Hematopoietic multipotent progenitor cell treated with erythropoietin and hydrocortisone succinate and interleukin-3 and kit ligand, for 4 days (in vitro differentiated cells): ENCODE data around the gene CSF2.
A peak's percentile ranks its signal among the peaks of the same experiment; 100 is the strongest.

Experiments
- DNase-seq: peaks from one replicate; pipeline ENCODE4 v3.0.0-alpha.2; 2015

CSF2 gene

DNA sequence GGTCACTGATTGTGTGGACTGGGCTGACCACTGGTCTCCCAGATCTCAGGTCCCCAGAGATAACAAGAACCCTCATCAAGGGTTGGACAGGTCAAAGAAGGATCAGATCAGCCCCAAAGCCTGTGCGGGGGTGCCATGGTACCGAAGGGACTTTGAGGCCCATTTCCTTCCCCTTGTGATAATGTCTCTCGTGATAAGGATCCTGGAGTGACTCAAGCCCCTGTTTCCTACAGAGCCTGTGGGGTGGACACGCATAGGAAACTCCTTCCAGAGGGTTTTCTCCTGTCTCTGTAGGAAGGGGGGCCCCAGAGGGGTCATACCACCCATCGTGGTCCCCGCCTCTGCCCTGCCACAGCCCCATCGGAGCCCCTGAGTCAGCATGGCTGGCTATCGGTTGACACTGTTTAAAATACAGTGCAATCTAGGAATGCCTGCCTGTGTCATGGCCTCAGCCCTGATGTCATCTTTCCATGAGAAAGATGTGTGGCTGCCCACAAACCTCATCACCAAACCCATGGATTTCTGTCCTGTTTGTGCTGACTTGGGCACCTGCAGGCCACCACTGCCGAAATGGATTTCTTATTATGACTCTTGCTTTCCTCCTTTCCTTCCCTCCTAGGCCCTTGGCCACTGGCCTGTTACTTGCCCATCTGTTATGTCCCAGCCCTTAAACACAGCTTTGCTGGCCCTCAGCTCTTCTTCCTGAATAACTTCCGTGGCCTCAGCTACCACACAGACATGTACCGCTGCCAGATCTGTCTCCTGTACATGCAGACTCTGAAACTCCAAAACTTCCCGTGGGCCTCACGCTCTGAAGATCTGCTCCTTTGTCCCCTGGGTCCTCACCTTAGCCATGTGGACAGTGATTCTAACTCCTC is 2.9 kb upstream of the CSF2 start:
- DNase-seq: peak; percentile 59

GRCh38 chr5:132071338-132071707 is 2.3 kb upstream of the CSF2 start:
- no peak for DNase-seq

DNA sequence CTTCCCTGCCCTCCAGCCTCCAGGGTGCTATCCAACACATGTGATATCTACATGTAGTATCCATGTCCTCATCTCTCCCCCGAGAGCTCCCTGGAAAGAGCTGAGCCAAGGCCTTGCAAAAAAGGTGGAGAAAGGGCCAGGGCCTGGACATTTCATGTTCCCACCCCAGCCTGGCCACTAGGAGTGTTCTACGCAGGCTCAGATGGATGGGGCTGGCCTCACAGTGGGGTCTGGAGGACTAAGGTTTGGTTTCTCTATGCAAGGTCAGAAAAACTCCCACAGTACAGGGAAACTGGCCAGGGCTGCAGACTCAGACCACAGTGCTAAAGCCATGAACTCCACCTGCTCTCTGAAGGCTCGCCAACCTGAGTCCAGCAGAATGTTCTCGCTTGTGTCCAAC is 1.5 kb upstream of the CSF2 start:
- no peak for DNase-seq

DNA sequence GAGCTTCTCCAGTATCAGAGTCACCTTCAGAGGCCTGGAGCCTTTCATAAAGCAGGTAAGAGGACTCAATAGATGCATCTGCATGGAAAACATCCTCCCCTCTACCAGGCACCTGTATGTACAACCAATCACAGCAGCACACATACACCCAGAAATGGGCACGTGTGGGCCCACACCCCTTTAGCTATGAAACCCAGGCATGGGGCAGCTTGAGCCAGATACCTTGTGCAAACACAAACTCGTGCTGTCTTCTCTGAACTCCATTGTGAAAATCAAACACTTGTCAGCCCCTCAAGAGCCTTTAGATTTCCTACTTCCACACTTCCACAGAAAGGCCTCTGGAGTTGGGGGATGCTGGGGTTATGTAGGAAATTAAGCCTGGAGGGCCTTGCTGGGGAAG is 1.1 kb upstream of the CSF2 start:
- no peak for DNase-seq

DNA sequence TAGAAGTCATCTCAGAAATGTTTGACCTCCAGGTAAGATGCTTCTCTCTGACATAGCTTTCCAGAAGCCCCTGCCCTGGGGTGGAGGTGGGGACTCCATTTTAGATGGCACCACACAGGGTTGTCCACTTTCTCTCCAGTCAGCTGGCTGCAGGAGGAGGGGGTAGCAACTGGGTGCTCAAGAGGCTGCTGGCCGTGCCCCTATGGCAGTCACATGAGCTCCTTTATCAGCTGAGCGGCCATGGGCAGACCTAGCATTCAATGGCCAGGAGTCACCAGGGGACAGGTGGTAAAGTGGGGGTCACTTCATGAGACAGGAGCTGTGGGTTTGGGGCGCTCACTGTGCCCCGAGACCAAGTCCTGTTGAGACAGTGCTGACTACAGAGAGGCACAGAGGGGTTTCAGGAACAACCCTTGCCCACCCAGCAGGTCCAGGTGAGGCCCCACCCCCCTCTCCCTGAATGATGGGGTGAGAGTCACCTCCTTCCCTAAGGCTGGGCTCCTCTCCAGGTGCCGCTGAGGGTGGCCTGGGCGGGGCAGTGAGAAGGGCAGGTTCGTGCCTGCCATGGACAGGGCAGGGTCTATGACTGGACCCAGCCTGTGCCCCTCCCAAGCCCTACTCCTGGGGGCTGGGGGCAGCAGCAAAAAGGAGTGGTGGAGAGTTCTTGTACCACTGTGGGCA is 642 bp downstream of the CSF2 start:
- DNase-seq: no peak

- no peak for DNase-seq
Measured at GRCh38 chr5:132074772-132075718, 1.5 kb downstream of the CSF2 start.

DNA sequence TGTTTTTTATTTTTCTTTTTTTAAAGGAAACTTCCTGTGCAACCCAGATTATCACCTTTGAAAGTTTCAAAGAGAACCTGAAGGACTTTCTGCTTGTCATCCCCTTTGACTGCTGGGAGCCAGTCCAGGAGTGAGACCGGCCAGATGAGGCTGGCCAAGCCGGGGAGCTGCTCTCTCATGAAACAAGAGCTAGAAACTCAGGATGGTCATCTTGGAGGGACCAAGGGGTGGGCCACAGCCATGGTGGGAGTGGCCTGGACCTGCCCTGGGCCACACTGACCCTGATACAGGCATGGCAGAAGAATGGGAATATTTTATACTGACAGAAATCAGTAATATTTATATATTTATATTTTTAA is 2.1 kb downstream of the CSF2 start:
- DNase-seq: no peak

- DNase-seq: no peak
Measured at GRCh38 chr5:132076202-132076830, 2.7 kb downstream of the CSF2 start.

DNA sequence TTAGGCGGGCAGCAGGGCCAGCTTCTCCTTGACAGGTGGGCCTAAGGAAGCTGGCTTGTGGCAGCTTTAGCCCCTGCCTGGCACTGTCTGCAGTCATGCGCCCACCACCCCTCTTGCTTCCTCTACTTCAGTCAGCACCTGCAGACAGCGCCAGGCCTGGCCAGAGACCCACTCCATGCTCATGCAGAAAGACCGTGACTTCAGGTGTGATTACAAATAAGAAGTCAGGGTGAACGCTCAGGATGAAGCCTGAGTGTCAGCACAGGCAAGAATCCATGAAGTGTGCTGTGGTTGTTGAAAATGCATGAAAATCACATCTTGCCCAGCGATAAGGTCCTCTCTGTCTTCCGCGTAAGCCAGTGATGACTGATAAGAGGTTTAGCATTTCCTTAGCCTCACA is 3.4 kb downstream of the CSF2 start:
- DNase-seq: no peak

DNA sequence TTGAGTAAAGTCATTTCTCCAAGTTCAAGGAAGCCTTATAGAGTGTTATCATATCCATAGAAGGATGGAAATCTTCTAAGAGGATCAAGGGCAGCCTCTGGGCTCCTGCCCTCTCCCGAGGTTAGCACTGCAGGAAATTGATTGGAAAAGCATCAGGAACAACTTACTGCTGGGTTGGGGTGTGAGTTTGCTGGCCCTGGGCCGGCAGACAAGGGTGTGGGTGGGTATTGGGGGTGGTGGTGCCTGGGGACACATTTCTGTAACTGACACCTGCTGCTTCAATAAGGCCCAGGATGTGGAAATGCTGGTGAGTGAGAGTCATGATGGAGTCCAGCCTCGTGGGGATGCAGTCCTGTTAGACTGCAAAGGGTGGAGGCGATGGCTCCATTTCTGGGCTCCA is 5.5 kb downstream of the CSF2 start:
- no peak for DNase-seq

- DNase-seq: no peak
Measured at GRCh38 chr5:132079619-132080018, 6.0 kb downstream of the CSF2 start.

- DNase-seq: no peak
Measured at GRCh38 chr5:132080595-132080994, 7.0 kb downstream of the CSF2 start.

- DNase-seq: no peak
Measured at GRCh38 chr5:132081458-132081857, 7.9 kb downstream of the CSF2 start.

DNA sequence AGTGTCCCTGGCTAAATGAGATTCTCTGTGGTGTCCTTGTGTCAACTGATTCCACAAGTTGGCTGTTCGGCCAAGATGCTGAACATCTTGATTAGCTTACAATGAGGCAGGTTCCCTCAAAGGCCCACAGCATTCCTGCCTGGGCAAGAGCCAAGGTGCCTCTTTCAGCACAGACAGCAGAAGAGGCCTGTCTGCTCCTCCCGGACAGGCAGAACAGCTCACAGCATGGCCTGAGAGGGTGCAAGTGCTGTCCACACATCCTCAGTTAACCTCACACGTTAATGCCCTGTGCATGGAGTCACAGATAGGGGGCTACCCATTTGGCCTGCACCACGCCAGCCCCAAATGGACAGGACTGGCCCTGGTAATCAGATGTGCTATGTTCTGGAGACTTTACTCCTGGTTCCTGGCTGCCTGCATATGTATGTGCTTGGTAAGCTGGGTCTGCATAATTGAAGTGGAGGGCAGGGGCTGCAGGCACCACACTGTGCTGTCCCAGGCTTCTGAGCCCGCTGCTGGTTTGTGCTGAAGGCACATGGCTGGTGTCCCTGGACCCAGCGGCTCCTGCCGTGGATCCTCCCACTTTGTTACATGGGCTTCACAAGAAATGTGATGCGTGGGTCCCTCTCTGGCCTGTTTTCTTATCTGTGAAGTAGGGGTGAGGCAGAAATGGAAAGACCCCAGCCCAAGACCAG is 8.9 kb downstream of the CSF2 start:
- DNase-seq: no peak

GRCh38 chr5:132083071-132083678 is 9.6 kb downstream of the CSF2 start:
- no peak for DNase-seq

DNA sequence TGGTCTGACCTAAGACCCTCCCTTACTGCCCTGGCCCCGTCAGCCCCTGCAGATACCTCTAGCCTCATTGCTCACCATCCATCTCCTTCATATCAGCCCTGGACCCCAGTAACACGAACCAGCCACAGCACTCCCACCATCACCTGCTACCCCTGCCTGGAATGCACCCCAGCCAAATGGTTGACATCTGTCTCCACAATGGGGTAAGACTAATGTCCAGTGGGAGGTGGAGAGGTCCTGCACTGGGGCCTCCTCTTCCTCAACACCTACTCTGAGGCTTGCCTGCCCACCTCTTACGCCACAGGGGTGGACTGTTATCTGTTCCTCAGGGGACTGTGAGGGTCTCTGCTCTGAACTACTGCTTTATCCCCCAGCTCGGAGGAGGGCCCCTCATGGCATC is 12.1 kb downstream of the CSF2 start:
- no peak for DNase-seq

DNA sequence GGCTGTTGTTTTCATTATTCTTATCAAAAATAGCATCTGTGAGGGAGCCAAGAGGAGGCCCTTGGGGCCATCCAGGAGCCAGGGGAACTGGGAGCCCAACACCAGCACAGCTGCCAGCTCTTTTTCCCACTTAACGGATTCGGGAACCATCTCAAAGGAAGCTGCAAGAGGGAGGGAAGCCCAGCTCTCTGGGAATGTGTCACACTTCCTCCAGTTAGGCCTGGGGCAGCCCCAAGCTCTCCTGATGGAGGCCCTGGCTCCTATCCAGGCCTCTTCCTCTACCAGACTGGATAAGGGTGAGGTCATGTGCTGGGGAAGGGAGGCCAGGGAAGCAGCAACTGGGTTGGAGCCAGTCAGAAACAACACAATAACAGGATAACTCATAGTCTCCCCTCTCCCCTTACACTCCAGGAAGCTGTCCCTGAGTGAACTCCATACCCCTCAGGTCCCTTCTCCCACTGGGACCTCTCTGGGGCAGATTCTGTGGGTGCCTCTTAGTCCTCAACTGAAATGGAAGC is 12.7 kb downstream of the CSF2 start:
- no peak for DNase-seq

GRCh38 chr5:132087176-132087575 is 13.6 kb downstream of the CSF2 start:
- no peak for DNase-seq

GRCh38 chr5:132087661-132088060 is 14.1 kb downstream of the CSF2 start:
- no peak for DNase-seq

GRCh38 chr5:132089363-132089762 is 15.8 kb downstream of the CSF2 start:
- DNase-seq: no peak

GRCh38 chr5:132090107-132090506 is 16.5 kb downstream of the CSF2 start:
- peak; percentile 52 for DNase-seq

DNA sequence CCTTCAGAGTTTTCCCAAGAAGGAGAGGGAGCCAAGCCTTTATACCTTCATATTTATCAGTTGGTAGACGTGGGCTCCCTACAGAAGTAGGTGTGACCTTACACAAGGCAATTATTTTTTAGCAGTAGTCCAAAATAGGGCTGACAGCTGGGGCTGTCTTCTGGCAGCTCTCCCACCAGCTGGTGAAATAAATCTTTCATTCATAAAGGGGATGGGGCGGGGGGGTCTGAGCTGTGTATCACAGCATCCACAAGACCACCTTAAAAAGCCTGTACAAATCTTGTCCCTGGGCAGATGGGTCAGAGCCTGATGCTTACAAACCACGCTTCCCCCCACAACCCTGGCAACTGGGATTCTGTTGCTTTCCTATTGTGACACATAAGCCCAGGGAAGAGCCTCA is 19.7 kb downstream of the CSF2 start:
- no peak for DNase-seq
